Ammon's horn (tissue), 1 donor: ENCODE measurements around the gene PDIA6.
"Not testable (repeated sequence)": the region's sequence is repeated elsewhere in the genome, so short reads cannot be mapped to it uniquely, and the experiment has no call there.

ENCODE experiments used
- DNase-seq: peaks from one replicate; pipeline ENCODE4 v3.0.0-alpha.2; 2016; ENCODE audit warnings: low spot score

PDIA6 gene

DNA sequence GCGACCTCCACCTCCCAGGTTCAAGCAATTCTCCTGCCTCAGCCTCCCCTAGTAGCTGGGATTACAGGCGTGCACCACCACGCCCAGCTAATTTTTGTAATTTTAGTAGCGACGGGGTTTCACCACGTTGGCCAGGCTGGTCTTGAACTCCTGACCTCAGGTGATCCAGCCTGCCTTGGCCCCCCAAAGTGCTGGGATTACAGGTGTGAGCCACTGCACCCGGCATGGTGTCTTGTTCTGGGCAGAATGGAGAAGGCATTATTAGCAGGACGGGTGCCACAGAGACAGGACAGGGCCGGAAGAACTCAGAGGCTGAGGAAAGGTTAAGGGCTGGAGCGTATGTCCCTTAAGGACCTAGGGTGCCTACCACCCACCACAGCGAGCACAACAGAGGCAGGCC lies 31.8 kb downstream of the PDIA6 start:
- DNase-seq = not testable (repeated sequence)

DNA sequence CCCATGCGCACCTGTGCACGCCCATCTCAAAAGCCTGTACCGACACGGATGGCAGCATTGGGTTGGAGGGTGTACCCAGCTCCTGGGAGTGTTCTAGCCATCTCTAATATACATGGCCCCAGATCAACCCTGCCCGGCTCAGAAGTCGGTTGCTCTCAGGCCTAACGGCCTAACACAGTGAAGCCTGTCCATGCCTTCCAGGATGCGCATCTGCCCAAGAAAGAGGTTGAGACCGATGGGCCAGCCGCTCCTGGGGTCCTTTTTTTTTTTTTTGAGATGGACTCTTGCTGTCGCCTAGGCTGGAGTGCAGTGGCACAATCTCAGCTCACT lies 32.1 kb downstream of the PDIA6 start:
- no peak for DNase-seq

DNA sequence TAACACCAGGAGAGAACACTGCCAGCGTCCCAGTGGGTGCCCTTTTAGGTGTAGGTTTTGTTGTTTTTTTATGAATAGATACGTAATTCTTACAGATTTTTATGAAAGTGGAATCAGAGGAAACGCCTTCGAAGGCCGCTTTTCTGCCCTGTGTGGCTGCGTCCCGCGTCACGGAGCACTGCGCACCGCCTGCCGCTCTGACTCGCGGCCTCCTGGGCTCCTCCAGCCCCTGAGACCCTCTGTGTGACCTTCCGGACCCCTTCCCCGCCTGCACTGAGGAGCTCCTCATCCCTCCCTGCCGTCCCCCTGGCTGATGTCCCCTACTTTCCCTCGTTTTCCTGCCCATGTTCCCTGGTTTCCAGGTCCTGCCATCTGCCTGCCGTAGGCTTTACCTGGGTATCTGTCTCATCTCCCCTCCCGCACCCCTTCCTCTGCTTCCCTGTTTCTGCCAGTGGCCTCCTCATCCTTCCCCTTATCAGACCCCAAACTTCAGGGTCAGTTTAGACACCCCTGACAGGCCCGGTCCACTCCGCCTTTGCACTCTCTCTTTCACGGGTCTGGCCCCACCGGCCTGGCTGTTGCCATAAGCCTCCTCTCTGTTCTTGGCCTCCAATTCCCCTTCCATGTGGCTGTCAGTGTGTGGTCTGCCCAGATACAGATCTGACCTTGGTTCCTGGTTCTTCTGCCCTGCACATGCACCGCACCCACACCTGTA lies 32.7 kb downstream of the PDIA6 start:
- no peak for DNase-seq

GRCh38 chr2:10778724-10779115 lies 33.9 kb downstream of the PDIA6 start:
- DNase-seq = no peak

- DNase-seq = no peak
These were observed 34.5 kb downstream of the PDIA6 start for GRCh38 chr2:10777842-10778723.

DNA sequence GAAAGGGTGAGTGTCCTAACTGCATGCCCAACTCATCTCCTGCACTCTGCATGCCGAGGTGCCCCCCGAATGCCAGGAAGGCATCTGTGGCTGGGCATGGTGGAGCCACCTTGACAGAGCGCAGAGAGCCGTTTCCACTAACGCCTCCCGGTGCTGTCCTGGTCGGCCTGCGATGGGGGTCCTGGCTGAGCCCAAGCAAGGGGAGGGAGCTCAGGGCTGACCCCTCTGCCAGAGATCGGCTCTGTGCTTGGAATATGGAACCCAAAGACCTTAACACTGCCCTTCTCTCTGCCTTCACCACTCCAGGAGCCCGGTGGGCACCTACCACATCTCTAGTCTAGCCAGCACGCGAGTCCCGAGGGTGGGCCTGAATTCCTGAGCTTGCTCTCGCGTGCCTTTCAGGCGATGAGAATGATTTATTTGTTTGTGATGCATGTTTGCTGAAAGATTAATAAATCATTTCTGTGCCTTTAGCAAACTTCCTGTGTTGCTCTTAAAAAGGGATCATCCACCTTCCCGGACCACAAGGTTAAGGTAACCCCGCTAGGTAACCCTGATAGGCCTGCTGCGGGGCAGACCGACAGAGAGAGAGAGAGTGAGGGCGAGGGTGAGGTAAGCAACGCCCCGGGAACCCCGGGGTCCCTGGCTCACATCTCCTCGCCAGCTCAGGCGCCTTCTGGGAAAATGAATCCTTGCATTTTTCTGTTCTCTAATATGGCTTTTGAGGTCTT lies 35.3 kb downstream of the PDIA6 start:
- no peak for DNase-seq

GRCh38 chr2:10776231-10776977 lies 36.2 kb downstream of the PDIA6 start:
- DNase-seq = no peak

- no peak for DNase-seq
These were observed 36.8 kb downstream of the PDIA6 start for GRCh38 chr2:10775831-10776230.

GRCh38 chr2:10775021-10775780 lies 37.4 kb downstream of the PDIA6 start:
- DNase-seq = no peak

DNA sequence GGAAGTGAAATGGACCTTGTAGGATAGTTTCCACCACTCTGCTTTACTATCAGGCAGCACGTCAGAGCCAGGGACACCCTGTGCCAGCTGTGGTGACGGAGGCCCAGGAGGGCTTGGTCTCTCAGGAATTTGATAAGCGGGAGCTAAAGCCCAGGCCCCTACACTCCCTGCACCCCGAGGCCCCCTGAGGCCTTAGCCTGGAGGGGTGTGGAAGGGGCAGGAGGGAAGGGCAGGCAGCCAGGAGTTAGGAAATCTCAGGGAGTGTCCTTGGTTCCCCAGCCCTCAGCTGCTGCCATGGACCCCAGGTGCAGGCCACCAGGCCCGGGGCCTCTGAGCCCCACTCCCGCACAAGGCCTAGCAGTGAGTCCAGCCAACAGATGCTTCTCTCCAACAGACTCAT lies 38.2 kb downstream of the PDIA6 start:
- no peak for DNase-seq

GRCh38 chr2:10773821-10774341 lies 38.7 kb downstream of the PDIA6 start:
- DNase-seq = no peak

DNA sequence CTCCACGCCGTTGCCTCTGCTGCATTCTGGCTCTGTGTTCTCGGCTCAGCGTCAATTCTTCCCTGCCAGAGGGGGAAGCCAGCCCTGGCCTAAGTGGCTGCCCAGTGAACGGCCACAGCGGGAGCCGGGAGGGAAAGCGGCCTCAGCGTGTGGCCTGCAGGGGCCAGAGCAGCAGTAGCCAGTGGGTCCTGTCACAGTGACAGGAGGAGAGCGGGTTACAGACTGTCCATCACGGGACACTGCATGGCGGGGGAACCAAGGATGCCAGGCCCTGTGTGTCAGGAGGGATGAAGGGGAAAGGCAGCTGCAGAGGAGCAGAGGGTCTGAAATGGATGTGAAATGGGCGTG lies 39.7 kb downstream of the PDIA6 start:
- no peak for DNase-seq

DNA sequence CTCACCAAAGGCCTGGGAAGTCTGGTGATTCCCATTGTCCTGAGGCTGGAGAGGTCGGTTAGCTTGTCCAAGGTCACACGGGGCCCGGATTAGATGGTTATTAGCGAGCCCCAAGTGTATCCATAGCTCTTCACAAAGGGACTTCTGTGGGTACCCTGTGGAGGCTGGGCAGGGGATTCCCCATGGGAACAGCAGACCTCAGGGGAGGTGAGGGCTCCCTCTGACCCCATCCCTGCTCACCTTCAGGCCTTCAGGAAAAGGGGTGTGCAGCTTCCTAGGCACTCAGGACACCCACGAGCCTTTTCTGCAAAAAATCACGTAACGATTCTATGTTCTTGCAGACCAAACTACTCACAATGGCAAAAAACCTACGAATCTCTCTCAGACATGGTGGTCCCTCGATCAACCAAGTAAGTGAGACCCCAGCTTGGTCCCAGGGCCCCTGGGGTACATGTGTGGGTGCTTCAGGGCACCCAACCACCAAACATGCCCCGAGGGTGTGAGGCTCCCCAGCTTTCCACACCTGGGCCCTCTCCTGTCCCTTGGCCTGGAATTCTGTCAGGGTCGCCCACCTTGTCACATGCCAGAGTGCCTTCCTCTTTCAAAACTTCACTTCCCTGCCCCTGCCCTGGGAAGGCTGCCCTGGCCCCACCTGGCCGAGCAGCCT lies 40.3 kb downstream of the PDIA6 start:
- DNase-seq = no peak

DNA sequence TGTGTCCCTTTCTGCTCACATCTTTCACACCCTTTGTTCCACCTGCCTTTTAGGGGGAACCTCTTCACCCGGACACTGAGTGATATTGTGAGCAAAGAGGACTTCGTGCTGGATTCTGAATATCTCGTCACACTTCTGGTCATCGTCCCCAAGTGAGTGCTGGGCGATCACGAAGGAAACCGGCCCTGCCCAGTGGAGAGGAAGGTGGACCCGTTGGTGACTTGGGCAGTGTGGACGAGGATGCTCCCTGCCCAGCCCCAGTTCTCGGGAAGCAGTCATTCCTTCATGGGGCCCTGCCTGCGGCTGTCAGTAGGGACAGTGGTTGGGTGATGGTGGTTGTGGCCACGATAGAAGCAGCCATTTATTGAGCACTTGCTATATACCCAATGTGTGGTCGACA lies 40.8 kb downstream of the PDIA6 start:
- DNase-seq = no peak

- no peak for DNase-seq
These were observed 41.4 kb downstream of the PDIA6 start for GRCh38 chr2:10770956-10771750.

- no peak for DNase-seq
These were observed 44.5 kb downstream of the PDIA6 start for GRCh38 chr2:10768063-10768507.

DNA sequence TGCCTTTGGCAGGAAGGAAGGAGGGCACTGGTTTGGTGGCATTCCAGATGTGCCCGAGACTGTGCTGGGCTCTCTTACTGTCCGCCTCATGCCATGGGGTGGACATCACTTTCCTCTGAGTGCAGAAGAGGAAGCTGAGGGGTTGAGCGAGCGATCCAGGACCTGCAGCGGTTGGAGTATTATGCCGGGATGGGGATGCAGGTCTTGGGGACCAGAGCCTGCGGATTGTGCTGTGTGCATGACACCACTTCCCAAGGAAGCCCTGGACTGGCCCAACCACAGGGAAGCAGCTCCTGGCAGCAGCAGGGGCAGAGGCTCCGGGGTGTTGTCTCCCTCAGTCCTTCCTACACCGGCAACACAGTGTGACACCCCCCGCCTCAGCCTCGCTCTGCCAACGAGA lies 46.7 kb downstream of the PDIA6 start:
- DNase-seq = no peak

- DNase-seq = no peak
These were observed 47.1 kb downstream of the PDIA6 start for GRCh38 chr2:10765461-10765860.

DNA sequence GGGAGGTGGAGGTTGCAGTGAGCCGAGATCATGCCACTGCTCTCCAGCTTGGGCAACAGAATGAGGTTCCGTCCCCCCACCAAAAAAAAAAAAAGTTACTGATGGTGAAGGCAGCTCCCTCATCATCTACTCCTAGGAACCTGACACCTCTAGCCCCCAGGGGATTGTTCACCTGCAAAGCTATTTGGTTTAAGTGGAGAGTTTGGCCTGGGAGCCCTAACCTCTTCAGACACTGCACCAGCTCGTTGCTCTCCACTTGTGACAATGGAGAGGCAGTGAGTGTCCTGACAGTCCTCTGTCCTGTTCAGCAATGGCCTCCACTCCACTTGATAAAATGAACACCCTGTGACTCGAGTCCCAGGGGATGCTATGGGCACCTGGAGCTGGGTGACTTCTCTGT lies 47.7 kb downstream of the PDIA6 start:
- no peak for DNase-seq
